ENCODE results near the gene SNRPE.

SNRPE gene

DNA sequence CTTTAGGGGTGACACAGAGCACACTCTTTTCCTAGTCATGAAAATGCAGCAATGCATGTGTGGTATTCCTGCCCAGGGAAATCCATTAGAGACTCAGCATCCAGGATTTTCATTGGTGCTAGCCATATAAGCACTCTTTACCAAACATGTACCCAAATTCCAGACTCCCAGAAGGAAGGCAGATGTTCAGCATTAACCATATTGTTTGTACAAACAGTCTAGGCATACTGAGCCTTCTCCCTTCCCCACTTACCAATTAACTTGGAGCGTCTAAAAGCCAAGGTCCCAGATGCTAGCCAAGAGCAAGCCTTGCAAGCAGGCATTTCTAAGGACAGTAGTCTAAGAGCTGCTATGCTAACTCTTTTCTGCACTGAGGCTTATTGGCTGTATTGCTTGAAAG is 38.1 kb upstream of the SNRPE start:
- H3K36me3 ChIP-seq (replicated peaks; ENCODE audit: insufficient read depth, low read length): peaks cover 23% of the 10 kb centered on the region
- no peak overlapping the region for H2AFZ ChIP-seq (ENCODE audit: low read length)

DNA sequence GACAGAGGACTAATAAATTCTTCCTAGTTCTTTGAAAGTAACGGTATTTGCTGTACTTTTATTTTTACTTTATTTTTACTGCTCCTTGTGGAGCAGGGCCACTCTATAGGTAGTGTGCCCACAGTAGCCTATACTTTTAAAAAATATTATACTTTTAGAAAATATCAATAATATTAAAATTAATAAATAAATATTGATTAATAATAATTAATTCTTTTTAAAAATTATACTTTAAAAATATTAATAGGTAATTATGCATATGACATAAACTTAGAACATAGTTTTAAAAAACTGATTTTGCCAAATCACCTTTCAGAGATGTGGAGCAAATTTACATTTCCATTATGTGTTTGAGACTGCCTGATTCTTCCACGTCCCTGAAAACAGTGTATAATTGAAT is 35.2 kb upstream of the SNRPE start:
- DNase-seq: no peak
- Histone ChIP-seq H3K27ac (ENCODE audit: low read length) (no peak overlapping the region), H3K9me3 (replicated peaks; ENCODE audit: insufficient read depth, low read length) (no peaks in the 10 kb centered on the region), H3K27me3 (replicated peaks; ENCODE audit: insufficient read depth, low read length) (no peaks in the 10 kb centered on the region), H2AFZ (ENCODE audit: low read length) (no peak overlapping the region), H3K9ac (ENCODE audit: low read length) (no peak overlapping the region), H3K9me2 (replicated peaks; ENCODE audit: insufficient read depth, low read length) (no peaks in the 10 kb centered on the region), H3K36me3 (replicated peaks; ENCODE audit: insufficient read depth, low read length) (peaks cover 26% of the 10 kb centered on the region), H3K4me1 (ENCODE audit: low read length) (peaks cover 17% of the 10 kb centered on the region), H3F3A (ENCODE audit: insufficient read depth, low read length) (peaks cover 9% of the 10 kb centered on the region), H3K4me3 (ENCODE audit: low read length) (no peak overlapping the region), H4K20me1 (ENCODE audit: insufficient read depth, low read length) (no peaks in the 10 kb centered on the region), H3K4me2 (ENCODE audit: low read depth, low read length) (no peak overlapping the region), H3K79me2 (ENCODE audit: low read length) (peaks cover 68% of the 10 kb centered on the region)
- TF ChIP-seq, protein P1, sequence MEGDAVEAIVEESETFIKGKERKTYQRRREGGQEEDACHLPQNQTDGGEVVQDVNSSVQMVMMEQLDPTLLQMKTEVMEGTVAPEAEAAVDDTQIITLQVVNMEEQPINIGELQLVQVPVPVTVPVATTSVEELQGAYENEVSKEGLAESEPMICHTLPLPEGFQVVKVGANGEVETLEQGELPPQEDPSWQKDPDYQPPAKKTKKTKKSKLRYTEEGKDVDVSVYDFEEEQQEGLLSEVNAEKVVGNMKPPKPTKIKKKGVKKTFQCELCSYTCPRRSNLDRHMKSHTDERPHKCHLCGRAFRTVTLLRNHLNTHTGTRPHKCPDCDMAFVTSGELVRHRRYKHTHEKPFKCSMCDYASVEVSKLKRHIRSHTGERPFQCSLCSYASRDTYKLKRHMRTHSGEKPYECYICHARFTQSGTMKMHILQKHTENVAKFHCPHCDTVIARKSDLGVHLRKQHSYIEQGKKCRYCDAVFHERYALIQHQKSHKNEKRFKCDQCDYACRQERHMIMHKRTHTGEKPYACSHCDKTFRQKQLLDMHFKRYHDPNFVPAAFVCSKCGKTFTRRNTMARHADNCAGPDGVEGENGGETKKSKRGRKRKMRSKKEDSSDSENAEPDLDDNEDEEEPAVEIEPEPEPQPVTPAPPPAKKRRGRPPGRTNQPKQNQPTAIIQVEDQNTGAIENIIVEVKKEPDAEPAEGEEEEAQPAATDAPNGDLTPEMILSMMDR (IDR thresholded peaks at IDR 0.05; ENCODE audit: low read length): no peak
- TF ChIP-seq EZH2phosphoT487 (IDR thresholded peaks at IDR 0.05; ENCODE audit: low read length) (no peak), EZH2 (optimal IDR thresholded peaks at IDR 0.05; ENCODE audit: low read depth, low read length) (no peak)

More for the DNA sequence above, 38.1 kb upstream of the SNRPE start:
- Histone ChIP-seq H3K79me2 (ENCODE audit: low read length) (peaks cover 85% of the 10 kb centered on the region), H3K27me3 (replicated peaks; ENCODE audit: insufficient read depth, low read length) (no peaks in the 10 kb centered on the region), H3K27ac (ENCODE audit: low read length) (no peak overlapping the region), H3F3A (ENCODE audit: insufficient read depth, low read length) (peaks cover 4% of the 10 kb centered on the region), H3K9me2 (replicated peaks; ENCODE audit: insufficient read depth, low read length) (no peaks in the 10 kb centered on the region), H3K4me1 (ENCODE audit: low read length) (peaks cover 8% of the 10 kb centered on the region), H3K4me2 (ENCODE audit: low read depth, low read length) (no peak overlapping the region), H3K9ac (ENCODE audit: low read length) (no peak overlapping the region), H4K20me1 (ENCODE audit: insufficient read depth, low read length) (no peaks in the 10 kb centered on the region), H3K9me3 (replicated peaks; ENCODE audit: insufficient read depth, low read length) (no peaks in the 10 kb centered on the region), H3K4me3 (ENCODE audit: low read length) (no peak overlapping the region)
- no peak for TF ChIP-seq EZH2 (optimal IDR thresholded peaks at IDR 0.05; ENCODE audit: low read depth, low read length)
- no peak for TF ChIP-seq EZH2phosphoT487 (IDR thresholded peaks at IDR 0.05; ENCODE audit: low read length)
- TF ChIP-seq, protein P1 (IDR thresholded peaks at IDR 0.05; ENCODE audit: low read length): no peak
- no peak for DNase-seq

DNA sequence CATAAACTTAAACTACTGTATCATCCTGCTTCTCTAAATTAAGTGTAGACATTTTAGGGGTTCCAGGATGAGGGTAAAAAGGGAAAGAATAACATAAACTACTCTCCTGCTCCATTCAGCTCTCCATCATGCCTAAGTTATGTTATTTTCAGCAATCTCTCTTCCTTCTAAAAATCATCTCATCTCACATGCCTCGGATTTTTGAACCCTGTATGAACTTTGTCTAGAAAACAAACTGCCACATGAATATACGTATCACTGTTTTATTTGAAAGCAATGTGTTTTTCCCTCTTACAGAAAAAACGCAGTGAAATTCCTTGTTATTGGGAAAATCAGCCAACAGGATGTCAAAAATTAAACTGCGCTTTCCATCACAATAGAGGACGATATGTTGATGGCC is 33.4 kb upstream of the SNRPE start:
- peaks cover 17% of the 10 kb centered on the region for H3K4me1 ChIP-seq (ENCODE audit: low read length)
- no peak overlapping the region for H3K27ac ChIP-seq (ENCODE audit: low read length)
- no peak overlapping the region for H3K4me2 ChIP-seq (ENCODE audit: low read depth, low read length)
- no peaks in the 10 kb centered on the region for H3K9me3 ChIP-seq (replicated peaks; ENCODE audit: insufficient read depth, low read length)
- peaks cover 9% of the 10 kb centered on the region for H3F3A ChIP-seq (ENCODE audit: insufficient read depth, low read length)
- peaks cover 51% of the 10 kb centered on the region for H3K79me2 ChIP-seq (ENCODE audit: low read length)
- H3K4me3 ChIP-seq (ENCODE audit: low read length): no peak overlapping the region
- no peak overlapping the region for H2AFZ ChIP-seq (ENCODE audit: low read length)
- TF ChIP-seq EZH2phosphoT487 (IDR thresholded peaks at IDR 0.05; ENCODE audit: low read length): no peak
- no peak for TF ChIP-seq EZH2 (optimal IDR thresholded peaks at IDR 0.05; ENCODE audit: low read depth, low read length)
- TF ChIP-seq, protein P1 (IDR thresholded peaks at IDR 0.05; ENCODE audit: low read length): no peak
- no peaks in the 10 kb centered on the region for H3K27me3 ChIP-seq (replicated peaks; ENCODE audit: insufficient read depth, low read length)
- H3K36me3 ChIP-seq (replicated peaks; ENCODE audit: insufficient read depth, low read length): peaks cover 30% of the 10 kb centered on the region
- H3K9ac ChIP-seq (ENCODE audit: low read length): no peak overlapping the region
- no peaks in the 10 kb centered on the region; the same call in 1 of the 2 replicates for H4K20me1 ChIP-seq (ENCODE audit: insufficient read depth, low read length)
- H3K9me2 ChIP-seq (replicated peaks; ENCODE audit: insufficient read depth, low read length): no peaks in the 10 kb centered on the region
- no peak for DNase-seq

Measured in MM.1S (cell line).